Measurements from ENCODE around the gene KRTAP3-1. TPM values are rescaled to one million over a fixed set of nuclear protein-coding genes. Genes with fewer than 3 reads are reported as not detected.

Gene KRTAP3-1
- total RNA-seq, 1 experiment from 2014 or later, result not detected

GRCh38 chr17:40993084-40993483, 15.8 kb downstream of the KRTAP3-1 start:
- H4K91ac ChIP-seq (ENCODE audit: insufficient read length, low read depth, low read length), result no peak overlapping the region
- Mint-ChIP-seq H3K27ac (no peak overlapping the region), H3K4me3 (no peak overlapping the region), H3K27me3 (ENCODE audit: low read depth) (no peaks in the 10 kb centered on the region; the same call in 1 of the 2 replicates), H3K4me1 (peaks cover 0 to 3% of the 10 kb centered on the region in 2 experiments; a peak in 1 of 4 replicates), H3K9me3 (no peaks in the 10 kb centered on the region), H3K36me3 (ENCODE audit: insufficient read depth in 1 of 3, low read depth in 3 of 3) (no peaks in the 10 kb centered on the region; a peak in 1 of 7 replicates)
- H4K5ac ChIP-seq (ENCODE audit: insufficient read length, low read depth, low read length), result no peak overlapping the region
- WGBS (ENCODE audit: extremely low coverage, insufficient read length, low lambda C conversion rate), result no CpG with 5 or more reads among the region's 2 CpGs
- no peak overlapping the region for H3K4ac ChIP-seq (ENCODE audit: low read depth, low read length)
- H3K18ac ChIP-seq (ENCODE audit: insufficient read length, low read depth, low read length), result no peak overlapping the region
- H2BK12ac ChIP-seq (ENCODE audit: insufficient read length, low read depth, low read length), result no peak overlapping the region
- H3K23me2 ChIP-seq (ENCODE audit: insufficient read length, low read depth, low read length, poor library complexity, severe bottlenecking), result no peaks in the 10 kb centered on the region
- no peak for DNase-seq
- H3K27me3 ChIP-seq (ENCODE audit: insufficient read depth, low read length), result no peaks in the 10 kb centered on the region
- no peak overlapping the region for H2BK120ac ChIP-seq (ENCODE audit: low read depth, low read length, poor library complexity, severe bottlenecking)
- no peak overlapping the region for H2AFZ ChIP-seq (ENCODE audit: low read length)
- no peaks in the 10 kb centered on the region for H4K20me1 ChIP-seq (ENCODE audit: control insufficient read depth, insufficient read depth, insufficient read length)
- H2AK5ac ChIP-seq (ENCODE audit: insufficient read length, low read length), result no peak overlapping the region
- H3K14ac ChIP-seq (ENCODE audit: insufficient read depth, low read length), result no peak overlapping the region
- no peak overlapping the region for H2BK5ac ChIP-seq (ENCODE audit: insufficient read length, low read length)
- H3K4me2 ChIP-seq (ENCODE audit: insufficient read depth, insufficient read length, low read length), result no peak overlapping the region
- H2BK20ac ChIP-seq (ENCODE audit: low read depth, low read length, poor library complexity, severe bottlenecking), result no peak overlapping the region
- no peak overlapping the region for H3T11ph ChIP-seq (ENCODE audit: low read length)
- no peak for TF ChIP-seq CTCF (conservative IDR thresholded peaks at IDR 0.05)
- H3K27ac ChIP-seq (ENCODE audit: insufficient read length, low read depth, low read length), result no peak overlapping the region
- no peak overlapping the region for H2BK15ac ChIP-seq (ENCODE audit: low read depth, low read length)
- H4K8ac ChIP-seq (replicated peaks; ENCODE audit: insufficient read length, low read depth, low read length), result no peak overlapping the region
- no peaks in the 10 kb centered on the region for H3K79me1 ChIP-seq (ENCODE audit: insufficient read depth, low read depth, low read length, poor library complexity, severe bottlenecking)
- no peaks in the 10 kb centered on the region for H3K4me1 ChIP-seq (ENCODE audit: insufficient read depth, low read length)
- H3K9ac ChIP-seq (ENCODE audit: extremely low read depth, insufficient read length, low read length), result no peak overlapping the region
- H3K79me2 ChIP-seq (ENCODE audit: insufficient read depth, low read length), result no peaks in the 10 kb centered on the region
- H3K9me3 ChIP-seq (ENCODE audit: control insufficient read depth, low read depth, low read length), result no peaks in the 10 kb centered on the region
- H3K23ac ChIP-seq (ENCODE audit: insufficient read length, low read depth, low read length), result no peak overlapping the region
- no peak overlapping the region for H3K56ac ChIP-seq (ENCODE audit: insufficient read length, low read depth, low read length)

Measured in H9 (cell line).